Upper lobe of right lung (tissue), 1 donor: ENCODE data around the gene SLU7. TPM values are rescaled to one million over a fixed set of nuclear protein-coding genes. Genes with fewer than 3 reads are reported as not detected.

Experiments
- ATAC-seq: fragments of 200-7000 bp; cut with Tn5 transposase; one replicate; pipeline ENCODE4 v1.9.1; 2020; ENCODE audit warnings: mild to moderate bottlenecking, moderate library complexity
- DNase-seq: peaks from one replicate; pipeline ENCODE4 v3.0.0-alpha.2; 2020
- H3K27ac ChIP-seq: fragments of 200-600 bp; one replicate; pipeline ENCODE4 v1.8.0; 2022
- H3K27me3 ChIP-seq: fragments of 200-600 bp; one replicate; pipeline ENCODE4 v1.8.0; 2022; ENCODE audit warnings: mild to moderate bottlenecking
- H3K36me3 ChIP-seq: fragments of 200-600 bp; one replicate; pipeline ENCODE4 v1.8.0; 2022
- H3K4me1 ChIP-seq: fragments of 200-600 bp; one replicate; pipeline ENCODE4 v1.8.0; 2022
- H3K4me3 ChIP-seq: fragments of 200-600 bp; one replicate; pipeline ENCODE4 v1.8.0; 2022; ENCODE audit warnings: mild to moderate bottlenecking
- H3K9me3 ChIP-seq: fragments of 200-600 bp; one replicate; pipeline ENCODE4 v1.8.0; 2022
- CTCF ChIP-seq: fragments of 200-600 bp; IDR thresholded peaks from one replicate; pipeline ENCODE4 v1.8.0; 2022; ENCODE audit warnings: antibody characterized with exemption
- intact Hi-C: fragments of 100-400 bp; cut with DNase I; formaldehyde crosslinking; loops from one replicate; pipeline ENCODE4 v1.11.0; 2022
- total RNA-seq: library from RNA; stranded (reverse); fragmentation: NEBNext Ultra II Directional; extraction: Animal tissue kit (Norgen Biotek cat#: 25700); gene quantifications from one replicate; pipeline ENCODE4 v1.2.1, GENCODE V29; 2021
- donor health status: DM: no; HTN: yes; CAD: no; lungs with severe emphysema.

SLU7 gene
- total RNA-seq, 1 donor from 2014 or later = 49.2 TPM

GRCh38 chr5:160360310-160360709, 58.6 kb downstream of the SLU7 start:
- TF ChIP-seq CTCF = no peak
- H3K27me3 ChIP-seq = no peaks in the 10 kb centered on the region
- H3K36me3 ChIP-seq = no peaks in the 10 kb centered on the region
- no peaks in the 10 kb centered on the region for H3K9me3 ChIP-seq
- peaks cover 16% of the 10 kb centered on the region for H3K4me1 ChIP-seq
- peak overlapping the region; percentile 6 for H3K27ac ChIP-seq
- DNase-seq = no peak
- no peak overlapping the region for H3K4me3 ChIP-seq
- no peak for ATAC-seq
- intact Hi-C loops = no loop called here

DNA sequence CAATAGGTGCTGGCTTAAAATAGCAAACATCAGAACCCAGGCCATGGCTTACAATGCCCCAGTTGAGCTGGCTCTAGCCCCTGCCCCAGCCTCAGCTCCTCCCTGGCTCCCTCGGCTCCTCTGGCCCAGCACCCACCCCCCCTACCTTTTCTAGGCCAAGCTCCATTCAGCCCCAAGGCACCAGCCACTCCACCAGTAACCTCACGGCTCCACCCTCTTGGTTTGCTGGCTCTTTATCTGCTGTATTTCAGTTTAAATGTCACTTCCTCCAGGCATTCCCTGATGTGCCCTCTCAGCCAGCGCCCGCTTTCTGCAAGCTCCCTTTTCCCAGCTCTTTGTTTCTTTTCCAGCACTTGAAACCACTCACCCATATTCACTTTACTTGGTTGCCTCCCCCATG, 59.1 kb downstream of the SLU7 start:
- H3K4me3 ChIP-seq = no peak overlapping the region
- DNase-seq (no peak), ATAC-seq (peak; percentile 11)

GRCh38 chr5:160359242-160359641, 59.6 kb downstream of the SLU7 start:
- intact Hi-C loops = no loop called here
- TF ChIP-seq CTCF = no peak
- ATAC-seq = no peak
- H3K27me3 ChIP-seq = no peaks in the 10 kb centered on the region
- no peaks in the 10 kb centered on the region for H3K36me3 ChIP-seq
- no peak overlapping the region for H3K27ac ChIP-seq
- no peak overlapping the region for H3K4me3 ChIP-seq
- no peak for DNase-seq
- peaks cover 16% of the 10 kb centered on the region for H3K4me1 ChIP-seq
- H3K9me3 ChIP-seq = no peaks in the 10 kb centered on the region

More for the DNA sequence above, 59.1 kb downstream of the SLU7 start:
- H3K27ac ChIP-seq = peak overlapping the region; percentile 6
- TF ChIP-seq CTCF = no peak
- H3K27me3 ChIP-seq = no peaks in the 10 kb centered on the region
- H3K4me1 ChIP-seq = peaks cover 16% of the 10 kb centered on the region
- intact Hi-C loops = no loop called here
- no peaks in the 10 kb centered on the region for H3K36me3 ChIP-seq
- no peaks in the 10 kb centered on the region for H3K9me3 ChIP-seq

DNA sequence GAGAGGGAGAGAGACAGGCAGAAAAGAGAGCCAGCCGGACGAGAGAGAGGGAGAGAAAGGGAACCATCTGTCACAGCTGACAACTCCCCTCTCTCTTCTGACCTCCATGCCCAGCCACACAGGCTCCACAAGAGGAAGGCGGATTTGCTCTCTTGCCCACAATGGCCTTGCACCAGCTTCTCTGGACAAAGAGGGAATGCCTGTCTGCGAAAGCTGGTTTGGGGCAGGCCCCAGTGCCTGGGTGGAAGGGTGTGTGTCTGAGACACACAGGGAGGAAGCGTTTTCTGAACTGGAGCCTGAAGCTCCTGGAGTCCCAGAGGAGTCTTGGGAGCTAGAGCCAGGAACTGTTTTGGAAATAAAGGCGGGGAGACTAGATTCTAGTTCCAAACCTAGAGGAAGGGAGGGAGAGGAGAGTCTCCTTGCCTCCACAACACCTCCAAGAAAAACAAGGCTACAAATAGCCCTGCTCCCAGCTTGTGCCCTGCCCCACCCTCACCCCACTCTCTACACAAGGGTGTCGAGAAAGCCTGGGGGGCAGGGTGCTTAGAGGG, 60.9 kb downstream of the SLU7 start:
- H3K4me1 ChIP-seq = peaks cover 9% of the 10 kb centered on the region
- H3K27me3 ChIP-seq = no peaks in the 10 kb centered on the region
- peak overlapping the region; percentile 62 for H3K27ac ChIP-seq
- ATAC-seq (peak; percentile 7), DNase-seq (no peak)
- H3K9me3 ChIP-seq = no peaks in the 10 kb centered on the region
- H3K4me3 ChIP-seq = peak overlapping the region; percentile 8
- no peak for TF ChIP-seq CTCF
- intact Hi-C loops = no loop called here
- H3K36me3 ChIP-seq = no peaks in the 10 kb centered on the region

- Histone ChIP-seq H3K36me3 (no peaks in the 10 kb centered on the region), H3K4me3 (no peak overlapping the region), H3K27me3 (no peaks in the 10 kb centered on the region), H3K9me3 (no peaks in the 10 kb centered on the region), H3K27ac (peak overlapping the region; percentile 62), H3K4me1 (peaks cover 8% of the 10 kb centered on the region)
- ATAC-seq (no peak), DNase-seq (no peak)
- intact Hi-C loops = no loop called here
- no peak for TF ChIP-seq CTCF
Measured at GRCh38 chr5:160357394-160357793, 61.5 kb downstream of the SLU7 start.
